Neural progenitor cell (in vitro differentiated cells): ENCODE measurements around the gene TTC12. TPM values are rescaled to one million over a fixed set of nuclear protein-coding genes. Genes with fewer than 3 reads are reported as not detected.

Source experiments
- DNase-seq: peaks from one replicate; pipeline ENCODE4 v3.0.0-alpha.2; 2016; ENCODE audit warnings: low spot score
- H2AFZ ChIP-seq: fragments of 200-600 bp; sonication (generic); replicated peaks from 2 replicates; pipeline ENCODE4 v1.6.1; 2016; ENCODE audit warnings: antibody characterized with exemption
- H3F3A ChIP-seq: fragments of 200-600 bp; sonication (generic); 2 replicates; pipeline ENCODE4 v1.6.1; 2016; ENCODE audit warnings: antibody characterized with exemption, low read depth
- H3K27ac ChIP-seq: fragments of 200-600 bp; sonication (generic); 2 replicates; pipeline ENCODE4 v1.5.1; 2016; ENCODE audit warnings: mild to moderate bottlenecking
- H3K27me3 ChIP-seq: fragments of 200-600 bp; sonication (generic); 2 replicates; pipeline ENCODE4 v1.6.1; 2016; ENCODE audit warnings: mild to moderate bottlenecking, moderate library complexity
- H3K36me3 ChIP-seq: fragments of 200-600 bp; sonication (generic); 2 replicates; pipeline ENCODE4 v1.5.1; 2016
- H3K4me1 ChIP-seq: fragments of 200-600 bp; sonication (generic); 2 replicates; pipeline ENCODE4 v1.6.1; 2016; ENCODE audit warnings: mixed run types
- H3K4me2 ChIP-seq: fragments of 200-600 bp; sonication (generic); 2 replicates; pipeline ENCODE4 v1.6.1; 2016
- H3K4me3 ChIP-seq: fragments of 200-600 bp; sonication (generic); 2 replicates; pipeline ENCODE4 v1.5.1; 2016
- H3K79me2 ChIP-seq: fragments of 200-600 bp; sonication (generic); 2 replicates; pipeline ENCODE4 v1.6.1; 2016; ENCODE audit warnings: low read depth
- H3K9ac ChIP-seq: fragments of 200-600 bp; sonication (generic); 2 replicates; pipeline ENCODE4 v1.6.1; 2016
- H3K9me3 ChIP-seq: fragments of 200-600 bp; sonication (generic); 2 replicates; pipeline ENCODE4 v1.5.1; 2016; ENCODE audit warnings: low read depth
- H4K20me1 ChIP-seq: fragments of 200-600 bp; sonication (generic); 2 replicates; pipeline ENCODE4 v1.6.1; 2016; ENCODE audit warnings: low read depth
- H3K27ac Mint-ChIP-seq: 3 replicates; pipeline ENCODE4 v1.8.0; 2021; ENCODE audit warnings: mixed read lengths
- H3K27me3 Mint-ChIP-seq: 2 replicates; pipeline ENCODE4 v1.8.0; 2022; ENCODE audit warnings: low read depth, mild to moderate bottlenecking, inconsistent platforms, moderate library complexity, mixed read lengths; ENCODE audit not compliant: insufficient read depth
- H3K36me3 Mint-ChIP-seq: 3 replicates; pipeline ENCODE4 v1.8.0; 2021; ENCODE audit warnings: mixed read lengths
- H3K4me1 Mint-ChIP-seq: 3 replicates; pipeline ENCODE4 v1.8.0; 2021; ENCODE audit warnings: mixed read lengths
- H3K4me3 Mint-ChIP-seq: 3 replicates; pipeline ENCODE4 v1.8.0; 2021; ENCODE audit warnings: mild to moderate bottlenecking, moderate library complexity, mixed read lengths
- H3K9me3 Mint-ChIP-seq: 3 replicates; pipeline ENCODE4 v1.8.0; 2020; ENCODE audit warnings: mixed read lengths
- EZH2 ChIP-seq: fragments of 200-600 bp; sonication (generic); IDR thresholded peaks from 2 replicates; pipeline ENCODE4 v1.6.1; 2017; ENCODE audit warnings: antibody characterized with exemption, mild to moderate bottlenecking, moderate library complexity
- EZH2phosphoT487 ChIP-seq: fragments of 200-600 bp; sonication (generic); IDR thresholded peaks from 2 replicates; pipeline ENCODE4 v1.6.1; 2017; ENCODE audit warnings: antibody characterized with exemption
- total RNA-seq: library from RNA; depleted of rRNA; stranded (reverse); fragments of >200 nt; gene quantifications from 2 replicates; pipeline ENCODE4 v1.2.3, GENCODE V29; 2015; ENCODE audit warnings: low replicate concordance
- TF ChIP-seq, protein P1 (sequence below): fragments of 200-600 bp; sonication (generic); IDR thresholded peaks from 2 replicates; pipeline ENCODE4 v1.5.1; 2017; ENCODE audit warnings: antibody characterized with exemption, mild to moderate bottlenecking

Gene TTC12
- total RNA-seq, 1 donor from 2014 or later: 33.4 TPM

DNA sequence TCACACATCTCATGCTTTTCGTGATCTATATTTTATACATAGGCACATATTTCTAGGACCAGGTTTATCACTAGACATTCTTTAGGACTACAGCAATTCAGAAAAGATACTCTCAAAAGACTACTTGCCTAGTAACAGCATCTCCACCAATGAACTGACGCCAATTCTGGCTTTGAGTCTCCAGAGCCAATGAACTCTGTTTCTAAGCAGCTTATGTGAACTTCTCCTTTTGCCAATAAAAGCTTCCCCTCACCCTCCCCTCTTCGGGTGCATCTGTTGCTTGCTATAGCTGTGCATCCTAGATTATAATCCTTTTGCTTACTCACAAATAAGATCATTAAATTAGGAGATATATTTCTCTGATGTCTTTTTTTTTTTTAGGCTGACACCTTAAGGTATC lies 61.8 kb downstream of the TTC12 start:
- Mint-ChIP-seq H3K36me3 (no peaks in the 10 kb centered on the region), H3K4me1 (peaks cover 6% of the 10 kb centered on the region), H3K27ac (no peak overlapping the region), H3K27me3 (no peaks in the 10 kb centered on the region), H3K9me3 (no peaks in the 10 kb centered on the region), H3K4me3 (no peak overlapping the region)
- H3K9me3 ChIP-seq: no peaks in the 10 kb centered on the region
- H3F3A ChIP-seq: no peaks in the 10 kb centered on the region
- no peak overlapping the region for H3K9ac ChIP-seq
- TF ChIP-seq EZH2 (no peak), EZH2phosphoT487 (no peak)
- TF ChIP-seq, protein P1, sequence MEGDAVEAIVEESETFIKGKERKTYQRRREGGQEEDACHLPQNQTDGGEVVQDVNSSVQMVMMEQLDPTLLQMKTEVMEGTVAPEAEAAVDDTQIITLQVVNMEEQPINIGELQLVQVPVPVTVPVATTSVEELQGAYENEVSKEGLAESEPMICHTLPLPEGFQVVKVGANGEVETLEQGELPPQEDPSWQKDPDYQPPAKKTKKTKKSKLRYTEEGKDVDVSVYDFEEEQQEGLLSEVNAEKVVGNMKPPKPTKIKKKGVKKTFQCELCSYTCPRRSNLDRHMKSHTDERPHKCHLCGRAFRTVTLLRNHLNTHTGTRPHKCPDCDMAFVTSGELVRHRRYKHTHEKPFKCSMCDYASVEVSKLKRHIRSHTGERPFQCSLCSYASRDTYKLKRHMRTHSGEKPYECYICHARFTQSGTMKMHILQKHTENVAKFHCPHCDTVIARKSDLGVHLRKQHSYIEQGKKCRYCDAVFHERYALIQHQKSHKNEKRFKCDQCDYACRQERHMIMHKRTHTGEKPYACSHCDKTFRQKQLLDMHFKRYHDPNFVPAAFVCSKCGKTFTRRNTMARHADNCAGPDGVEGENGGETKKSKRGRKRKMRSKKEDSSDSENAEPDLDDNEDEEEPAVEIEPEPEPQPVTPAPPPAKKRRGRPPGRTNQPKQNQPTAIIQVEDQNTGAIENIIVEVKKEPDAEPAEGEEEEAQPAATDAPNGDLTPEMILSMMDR: no peak
- H3K27ac ChIP-seq: no peak overlapping the region
- no peaks in the 10 kb centered on the region for H3K27me3 ChIP-seq
- no peaks in the 10 kb centered on the region for H4K20me1 ChIP-seq
- no peak overlapping the region for H2AFZ ChIP-seq
- DNase-seq: no peak
- H3K79me2 ChIP-seq: no peaks in the 10 kb centered on the region
- no peak overlapping the region for H3K4me2 ChIP-seq
- H3K4me1 ChIP-seq: peaks cover 10% of the 10 kb centered on the region
- H3K36me3 ChIP-seq: no peaks in the 10 kb centered on the region
- H3K4me3 ChIP-seq: no peak overlapping the region

DNA sequence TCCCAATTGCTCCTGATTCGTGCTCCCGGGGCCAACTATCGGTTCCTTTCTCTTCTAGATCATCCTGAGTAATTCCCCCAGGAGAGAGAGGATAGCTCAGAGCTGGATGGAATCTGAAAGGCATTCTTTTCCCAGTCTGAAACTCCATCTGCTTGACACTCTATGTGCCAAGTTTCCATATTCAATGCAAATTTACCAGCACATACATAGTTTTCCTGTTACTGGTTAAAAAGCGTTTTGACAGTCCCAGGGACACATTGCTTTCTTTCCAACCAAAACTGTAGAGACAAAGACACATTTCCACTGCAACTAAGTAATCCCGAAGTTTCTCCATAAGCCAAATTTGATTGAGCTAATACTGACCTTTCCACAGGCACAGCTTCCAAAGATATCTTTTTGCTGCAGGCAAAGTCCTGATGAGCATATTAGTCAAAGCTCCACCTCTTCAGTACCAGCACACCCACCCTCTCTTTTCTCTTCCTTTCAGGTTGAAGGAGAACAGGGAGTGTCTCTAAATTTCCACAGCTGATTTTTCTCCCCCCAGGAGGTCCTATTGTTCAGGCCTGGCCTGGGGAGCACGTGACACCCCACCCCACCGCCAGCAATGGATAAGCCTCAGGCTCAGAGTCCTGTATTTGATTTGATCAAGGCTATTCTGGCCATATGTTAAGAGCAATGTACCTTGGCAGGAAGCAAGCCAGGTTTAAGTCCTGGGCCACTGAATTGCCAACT lies 63.5 kb downstream of the TTC12 start:
- Mint-ChIP-seq H3K9me3 (no peaks in the 10 kb centered on the region), H3K27ac (no peak overlapping the region), H3K36me3 (no peaks in the 10 kb centered on the region), H3K27me3 (no peaks in the 10 kb centered on the region), H3K4me3 (no peak overlapping the region), H3K4me1 (peaks cover 6% of the 10 kb centered on the region)
- H3K4me1 ChIP-seq: peaks cover 10% of the 10 kb centered on the region
- H3K9me3 ChIP-seq: no peaks in the 10 kb centered on the region
- TF ChIP-seq, protein P1: no peak
- no peak for TF ChIP-seq EZH2phosphoT487
- no peak for TF ChIP-seq EZH2
- H3K79me2 ChIP-seq: no peaks in the 10 kb centered on the region
- H3K4me3 ChIP-seq: no peak overlapping the region
- H3K4me2 ChIP-seq: peak overlapping the region; percentile 8
- H3K36me3 ChIP-seq: no peaks in the 10 kb centered on the region
- no peak overlapping the region for H3K27ac ChIP-seq
- H2AFZ ChIP-seq: no peak overlapping the region
- no peaks in the 10 kb centered on the region for H4K20me1 ChIP-seq
- no peaks in the 10 kb centered on the region for H3K27me3 ChIP-seq
- DNase-seq: no peak
- H3F3A ChIP-seq: no peaks in the 10 kb centered on the region
- no peak overlapping the region for H3K9ac ChIP-seq

DNA sequence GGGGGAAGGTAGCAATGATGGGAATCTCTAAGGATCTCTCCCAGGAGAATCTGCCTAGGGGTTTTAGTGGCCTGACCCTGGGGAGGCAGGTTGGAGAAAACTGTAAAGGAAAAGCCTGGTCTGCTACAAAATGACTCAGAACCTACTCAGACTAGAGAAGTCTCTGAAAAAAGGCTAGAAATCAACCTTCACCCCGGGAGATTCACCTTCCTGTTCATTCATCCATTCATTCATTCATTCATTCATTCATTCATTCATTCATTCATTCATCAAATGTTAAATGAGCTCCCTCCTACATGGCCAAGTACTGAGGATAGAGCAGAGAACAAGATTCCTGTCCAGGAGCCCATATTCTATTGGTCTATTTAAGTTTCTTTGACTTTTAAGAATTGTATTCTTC lies 64.3 kb downstream of the TTC12 start:
- Histone ChIP-seq H4K20me1 (no peaks in the 10 kb centered on the region), H3K27me3 (no peaks in the 10 kb centered on the region), H3K4me1 (peaks cover 10% of the 10 kb centered on the region), H2AFZ (no peak overlapping the region), H3K9me3 (no peaks in the 10 kb centered on the region), H3K4me3 (no peak overlapping the region), H3K4me2 (no peak overlapping the region), H3F3A (no peaks in the 10 kb centered on the region), H3K9ac (no peak overlapping the region), H3K79me2 (no peaks in the 10 kb centered on the region), H3K36me3 (no peaks in the 10 kb centered on the region), H3K27ac (no peak overlapping the region)
- no peak for DNase-seq
- Mint-ChIP-seq H3K36me3 (no peaks in the 10 kb centered on the region), H3K27ac (no peak overlapping the region), H3K4me1 (peaks cover 6% of the 10 kb centered on the region), H3K9me3 (no peaks in the 10 kb centered on the region), H3K4me3 (no peak overlapping the region), H3K27me3 (no peaks in the 10 kb centered on the region)
- TF ChIP-seq EZH2: no peak

DNA sequence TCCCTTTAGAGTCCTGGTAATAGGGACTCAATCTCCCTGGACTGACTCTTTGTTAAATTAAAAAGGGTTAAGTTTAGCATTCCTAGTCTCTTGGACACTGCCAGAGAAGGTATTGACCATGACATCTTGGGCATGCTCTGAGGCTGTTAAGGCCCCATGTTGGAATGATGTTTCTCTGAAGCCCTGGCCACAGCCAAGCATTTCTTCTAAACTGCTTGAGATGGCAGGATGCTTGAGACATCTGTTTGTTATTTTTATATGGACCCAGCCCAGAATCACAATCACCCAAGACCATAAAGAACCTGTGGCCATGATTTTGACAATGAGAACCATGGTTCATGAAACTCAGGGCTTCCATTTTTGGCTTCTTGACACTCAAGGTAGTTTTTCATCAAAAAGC lies 67.7 kb downstream of the TTC12 start:
- DNase-seq: no peak
- no peaks in the 10 kb centered on the region for H3K9me3 ChIP-seq
- no peaks in the 10 kb centered on the region for H4K20me1 ChIP-seq
- Mint-ChIP-seq H3K4me1 (peaks cover 6% of the 10 kb centered on the region), H3K27ac (no peak overlapping the region), H3K9me3 (no peaks in the 10 kb centered on the region), H3K36me3 (no peaks in the 10 kb centered on the region), H3K4me3 (no peak overlapping the region), H3K27me3 (no peaks in the 10 kb centered on the region)
- no peak overlapping the region for H3K27ac ChIP-seq
- H3K79me2 ChIP-seq: no peaks in the 10 kb centered on the region
- TF ChIP-seq, protein P1: no peak
- TF ChIP-seq EZH2phosphoT487: no peak
- TF ChIP-seq EZH2: no peak
- no peak overlapping the region for H2AFZ ChIP-seq
- no peak overlapping the region for H3K9ac ChIP-seq
- no peak overlapping the region for H3K4me2 ChIP-seq
- H3K36me3 ChIP-seq: no peaks in the 10 kb centered on the region
- H3F3A ChIP-seq: no peaks in the 10 kb centered on the region
- peaks cover 4% of the 10 kb centered on the region for H3K27me3 ChIP-seq
- no peak overlapping the region for H3K4me3 ChIP-seq
- H3K4me1 ChIP-seq: peaks cover 18% of the 10 kb centered on the region
